HepG2 (cell line): ENCODE measurements around the gene HNRNPL. TPM values are rescaled to one million over a fixed set of nuclear protein-coding genes. Genes with fewer than 3 reads are reported as not detected.

Experiments
- CEBPZ ChIP-seq: IDR thresholded peaks from 2 replicates; pipeline ENCODE4 v1.6.1; 2012; ENCODE audit warnings: low read length, improper control_type of control experiment
- ESRRA ChIP-seq: sonication (generic); formaldehyde crosslinking; IDR thresholded peaks from 2 replicates; pipeline ENCODE4 v1.5.1; 2020; ENCODE audit warnings: mild to moderate bottlenecking, low read depth, missing genetic modification reagents
- GATAD1 ChIP-seq: IDR thresholded peaks from 2 replicates; pipeline ENCODE4 v1.6.1; 2016; ENCODE audit warnings: missing genetic modification reagents, missing compliant biosample characterization
- HNRNPL ChIP-seq: fragments of 200-400 bp; formaldehyde crosslinking; IDR thresholded peaks from 2 replicates; pipeline ENCODE4 v1.6.1; 2017; ENCODE audit warnings: mild to moderate bottlenecking, low read depth, low read length
- IKZF1 ChIP-seq: fragments of 450-650 bp; IDR thresholded peaks from 2 replicates; pipeline ENCODE4 v1.7.1; 2016
- MIER3 ChIP-seq: IDR thresholded peaks from 2 replicates; pipeline ENCODE4 v1.6.1; 2016; ENCODE audit warnings: missing compliant biosample characterization, borderline replicate concordance
- MYPOP ChIP-seq: sonication (generic); formaldehyde crosslinking; IDR thresholded peaks from 2 replicates; pipeline ENCODE4 v1.8.1; 2023; ENCODE audit warnings: mild to moderate bottlenecking, moderate library complexity, missing genetic modification reagents
- TRIM22 ChIP-seq: fragments of 450-650 bp; IDR thresholded peaks from 2 replicates; pipeline ENCODE4 v1.6.1; 2017
- ZBTB8A ChIP-seq: sonication (generic); formaldehyde crosslinking; IDR thresholded peaks from 2 replicates; pipeline ENCODE4 v1.4.0; 2020; ENCODE audit warnings: mild to moderate bottlenecking, low read depth, missing genetic modification reagents, borderline replicate concordance
- ZKSCAN8 ChIP-seq: IDR thresholded peaks from 2 replicates; pipeline ENCODE4 v1.6.1; 2016; ENCODE audit warnings: borderline replicate concordance, missing genetic modification reagents, missing compliant biosample characterization
- ZNF256 ChIP-seq: sonication (generic); formaldehyde crosslinking; conservative IDR thresholded peaks from 2 replicates; pipeline ENCODE4 v1.4.0; 2020; ENCODE audit warnings: missing genetic modification reagents
- ZNF33B ChIP-seq: sonication (generic); formaldehyde crosslinking; IDR thresholded peaks from 2 replicates; pipeline ENCODE4 v1.5.1; 2020; ENCODE audit warnings: mild to moderate bottlenecking, missing genetic modification reagents
- ZNF367 ChIP-seq: sonication (generic); formaldehyde crosslinking; IDR thresholded peaks from 2 replicates; pipeline ENCODE4 v1.4.0; 2020; ENCODE audit warnings: missing genetic modification reagents, borderline replicate concordance
- ZNF567 ChIP-seq: sonication (generic); formaldehyde crosslinking; IDR thresholded peaks from 2 replicates; pipeline ENCODE4 v1.8.1; 2023; ENCODE audit warnings: mild to moderate bottlenecking, missing genetic modification reagents, borderline replicate concordance
- ZNF790 ChIP-seq: sonication (generic); formaldehyde crosslinking; IDR thresholded peaks from 2 replicates; pipeline ENCODE4 v1.8.0; 2022; ENCODE audit warnings: missing genetic modification reagents, mild to moderate bottlenecking, borderline replicate concordance
- ZNF792 ChIP-seq: IDR thresholded peaks from 2 replicates; pipeline ENCODE4 v1.6.1; 2016
- ZSCAN12 ChIP-seq: sonication (generic); formaldehyde crosslinking; IDR thresholded peaks from 2 replicates; pipeline ENCODE4 v1.9.0; 2021; ENCODE audit warnings: mild to moderate bottlenecking, missing genetic modification reagents
- polyA plus RNA-seq, 8 experiments: library from polyadenylated mRNA; depleted of rRNA in 3 of 8; stranded (reverse) in 7 of 8; unstranded in 1 of 8; fragments of >200 nt; fragmentation: Illumina TruSeq in 4 of 8; extraction: Trizol in 4 of 8; gene quantifications; 2 replicates each; pipeline versions ENCODE4 v1.2.1 to v1.2.3, GENCODE V29; 2011 to 2016; ENCODE audit warnings: low read depth in 4 of 8, missing spikeins in 1 of 8, mixed read lengths in 1 of 8; ENCODE audit not compliant: insufficient read depth in 1 of 8
- total RNA-seq, 5 experiments: library from RNA; depleted of rRNA; stranded (reverse); fragments of >200 nt; fragmentation: Illumina TruSeq; extraction: Trizol; gene quantifications; 2 replicates each; pipeline ENCODE4 v1.2.3, GENCODE V29; 2016; ENCODE audit warnings: low read depth in 1 of 5
- TF ChIP-seq, protein P1 (sequence below): sonication (generic); formaldehyde crosslinking; IDR thresholded peaks from 2 replicates; pipeline ENCODE4 v1.8.0; 2022; ENCODE audit warnings: low read depth, missing genetic modification reagents
- TF ChIP-seq, protein P2 (sequence below): conservative IDR thresholded peaks from 2 replicates; pipeline ENCODE4 v1.6.1; 2018; ENCODE audit warnings: missing genetic modification reagents
- TF ChIP-seq, protein P3 (sequence below): fragments of 450-650 bp; IDR thresholded peaks from 2 replicates; pipeline ENCODE4 v1.6.1; 2016

HNRNPL gene
- total and polyA plus RNA-seq, 2 of the 13 experiments (the other 11 are each of a cell fraction or from before 2014, with no cell fraction given): 156 to 278 TPM

DNA sequence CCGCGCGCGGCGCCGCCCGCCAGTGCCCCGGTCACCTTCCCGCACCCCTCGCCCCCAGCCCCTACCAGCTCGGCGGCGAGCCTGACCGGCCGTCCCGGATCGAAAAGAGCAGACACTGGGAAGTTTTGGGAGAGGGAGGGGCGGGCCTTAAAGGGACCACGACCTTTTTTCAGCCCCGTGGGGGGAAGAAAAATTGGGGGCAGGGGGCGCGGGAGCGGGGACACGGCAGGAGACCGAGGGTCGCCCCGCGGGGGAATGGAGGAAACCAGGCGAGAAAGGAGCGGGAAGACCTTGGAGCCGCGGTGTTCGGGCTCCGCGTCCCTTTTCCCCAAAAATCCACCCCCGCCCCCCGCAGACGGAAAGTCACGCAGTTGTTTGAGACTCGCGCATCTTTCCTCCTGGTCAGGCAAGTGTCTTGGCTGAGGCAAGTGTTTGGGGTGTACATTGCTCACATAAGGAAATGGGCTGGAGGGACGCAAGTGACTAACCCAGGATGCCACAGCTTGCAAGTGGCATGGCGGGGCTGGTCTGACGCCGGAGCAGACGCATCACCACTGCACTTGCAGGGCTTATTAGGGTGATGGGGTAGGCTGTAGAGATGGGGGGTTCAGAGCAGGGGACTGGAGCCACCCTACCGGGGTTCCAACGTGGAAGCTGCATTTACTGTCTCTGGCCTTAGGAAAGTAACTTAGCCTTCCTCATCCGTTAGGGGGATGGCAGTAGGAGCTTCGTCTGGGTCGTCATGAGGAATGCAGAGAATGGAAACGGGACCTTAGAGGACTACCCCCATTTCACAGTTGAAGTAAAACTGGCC lies 2.7 kb upstream of the HNRNPL start (continued):
- TF ChIP-seq, protein P1, sequence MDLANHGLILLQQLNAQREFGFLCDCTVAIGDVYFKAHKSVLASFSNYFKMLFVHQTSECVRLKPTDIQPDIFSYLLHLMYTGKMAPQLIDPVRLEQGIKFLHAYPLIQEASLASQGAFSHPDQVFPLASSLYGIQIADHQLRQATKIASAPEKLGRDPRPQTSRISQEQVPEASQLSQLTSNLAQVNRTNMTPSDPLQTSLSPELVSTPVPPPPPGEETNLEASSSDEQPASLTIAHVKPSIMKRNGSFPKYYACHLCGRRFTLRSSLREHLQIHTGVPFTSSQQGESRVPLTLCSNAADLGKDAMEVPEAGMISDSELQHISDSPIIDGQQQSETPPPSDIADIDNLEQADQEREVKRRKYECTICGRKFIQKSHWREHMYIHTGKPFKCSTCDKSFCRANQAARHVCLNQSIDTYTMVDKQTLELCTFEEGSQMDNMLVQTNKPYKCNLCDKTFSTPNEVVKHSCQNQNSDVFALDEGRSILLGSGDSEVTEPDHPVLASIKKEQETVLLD (CRISPR knock-in tag): no peak; the same call in 1 of the 2 replicates
- no peak for TF ChIP-seq ZNF567
- TF ChIP-seq CEBPZ: no peak
- 0 out of 2 replicates have a peak, but pooled peaks have one; percentile 42 for TF ChIP-seq ZNF256 (CRISPR knock-in tag)
- TF ChIP-seq, protein P2, sequence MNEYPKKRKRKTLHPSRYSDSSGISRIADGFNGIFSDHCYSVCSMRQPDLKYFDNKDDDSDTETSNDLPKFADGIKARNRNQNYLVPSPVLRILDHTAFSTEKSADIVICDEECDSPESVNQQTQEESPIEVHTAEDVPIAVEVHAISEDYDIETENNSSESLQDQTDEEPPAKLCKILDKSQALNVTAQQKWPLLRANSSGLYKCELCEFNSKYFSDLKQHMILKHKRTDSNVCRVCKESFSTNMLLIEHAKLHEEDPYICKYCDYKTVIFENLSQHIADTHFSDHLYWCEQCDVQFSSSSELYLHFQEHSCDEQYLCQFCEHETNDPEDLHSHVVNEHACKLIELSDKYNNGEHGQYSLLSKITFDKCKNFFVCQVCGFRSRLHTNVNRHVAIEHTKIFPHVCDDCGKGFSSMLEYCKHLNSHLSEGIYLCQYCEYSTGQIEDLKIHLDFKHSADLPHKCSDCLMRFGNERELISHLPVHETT: no peak
- no peak for TF ChIP-seq ZNF790
- TF ChIP-seq ZSCAN12 (CRISPR knock-in tag): no peak
- TF ChIP-seq IKZF1: no peak
- no peak for TF ChIP-seq ZNF792 (CRISPR knock-in tag)
- TF ChIP-seq ZNF367 (CRISPR knock-in tag): no peak
- no peak for TF ChIP-seq ESRRA
- no peak for TF ChIP-seq HNRNPL
- 0 out of 2 replicates have a peak, but pooled peaks have one; percentile 18 for TF ChIP-seq ZBTB8A (CRISPR knock-in tag)
- no peak for TF ChIP-seq GATAD1 (CRISPR knock-in tag)
- TF ChIP-seq ZNF33B (CRISPR knock-in tag): no peak
- TF ChIP-seq MIER3 (CRISPR knock-in tag): 0 out of 2 replicates have a peak, but pooled peaks have one; percentile 55
- TF ChIP-seq, protein P3, sequence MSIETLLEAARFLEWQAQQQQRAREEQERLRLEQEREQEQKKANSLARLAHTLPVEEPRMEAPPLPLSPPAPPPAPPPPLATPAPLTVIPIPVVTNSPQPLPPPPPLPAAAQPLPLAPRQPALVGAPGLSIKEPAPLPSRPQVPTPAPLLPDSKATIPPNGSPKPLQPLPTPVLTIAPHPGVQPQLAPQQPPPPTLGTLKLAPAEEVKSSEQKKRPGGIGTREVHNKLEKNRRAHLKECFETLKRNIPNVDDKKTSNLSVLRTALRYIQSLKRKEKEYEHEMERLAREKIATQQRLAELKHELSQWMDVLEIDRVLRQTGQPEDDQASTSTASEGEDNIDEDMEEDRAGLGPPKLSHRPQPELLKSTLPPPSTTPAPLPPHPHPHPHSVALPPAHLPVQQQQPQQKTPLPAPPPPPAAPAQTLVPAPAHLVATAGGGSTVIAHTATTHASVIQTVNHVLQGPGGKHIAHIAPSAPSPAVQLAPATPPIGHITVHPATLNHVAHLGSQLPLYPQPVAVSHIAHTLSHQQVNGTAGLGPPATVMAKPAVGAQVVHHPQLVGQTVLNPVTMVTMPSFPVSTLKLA: no peak
- no peak for TF ChIP-seq MYPOP (CRISPR knock-in tag)
- TF ChIP-seq TRIM22: no peak
- TF ChIP-seq ZKSCAN8 (CRISPR knock-in tag): no peak
